EH (cell line): Measurements from ENCODE around the gene MYPN.
"Not testable (repeated sequence)": the region's sequence is repeated elsewhere in the genome, so short reads cannot be mapped to it uniquely, and the experiment has no call there.

Source experiments
- DNase-seq: peaks from one replicate; pipeline ENCODE4 v3.0.0-alpha.2; 2015; ENCODE audit warnings: low read depth

MYPN gene

DNA sequence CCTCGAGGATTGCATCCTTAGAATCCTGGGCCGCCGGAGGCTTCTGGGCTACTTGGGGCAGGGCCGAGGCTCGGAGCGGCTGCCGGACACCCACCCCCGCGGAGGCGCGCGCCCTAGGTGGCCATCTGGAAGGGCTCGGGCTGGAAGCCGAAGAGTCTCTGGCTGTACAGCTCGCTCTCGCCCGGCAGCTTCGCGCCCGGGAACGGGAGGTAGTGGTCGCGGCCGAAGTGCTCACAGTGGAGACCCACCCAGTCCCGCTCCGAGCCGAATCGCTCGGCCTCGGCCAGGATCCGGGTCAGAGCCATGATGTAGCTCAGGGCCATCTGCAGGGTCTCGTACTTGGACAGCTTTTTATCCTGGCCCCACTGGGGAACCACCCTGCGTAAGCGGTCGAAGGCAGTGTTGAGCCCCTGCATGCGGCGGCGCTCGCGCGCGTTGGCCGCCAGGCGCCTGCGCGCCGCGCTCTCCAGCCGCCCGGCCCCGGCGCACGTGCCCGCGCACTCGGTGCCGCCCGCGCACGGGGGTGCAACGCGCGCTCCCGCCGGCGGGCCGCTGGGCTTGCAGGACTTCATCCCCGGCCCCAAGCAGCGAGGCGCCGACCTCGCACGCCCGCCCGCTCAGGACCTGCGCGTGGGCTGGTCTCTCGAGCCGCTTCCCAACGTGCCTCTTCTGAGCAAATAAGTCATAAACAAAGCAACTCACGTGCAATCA is 122.0 kb downstream of the MYPN start:
- DNase-seq: peak; percentile 74

DNA sequence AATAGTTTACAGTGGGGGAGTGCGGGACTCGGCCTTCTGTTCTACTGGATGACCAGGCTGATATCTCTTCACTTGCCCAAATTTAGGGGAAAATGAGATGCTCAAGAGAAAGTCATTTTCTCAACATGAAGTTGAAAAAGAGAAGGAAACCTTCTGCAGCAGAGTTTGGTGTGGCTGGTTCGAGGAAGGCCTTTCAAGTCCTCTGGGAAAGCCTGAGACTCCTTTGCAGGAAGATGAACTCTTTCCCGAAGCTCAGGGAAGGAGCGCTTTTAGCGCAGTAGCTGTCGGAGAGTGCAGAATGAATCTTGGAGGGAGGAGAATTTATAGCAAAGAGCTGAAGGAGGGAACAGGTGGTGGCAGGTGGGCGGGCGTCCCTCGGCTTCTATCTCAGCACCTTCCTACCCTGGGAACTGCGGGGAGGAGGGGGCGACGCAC is 122.5 kb downstream of the MYPN start, which contains the start of gene ATOH7:
Gene ATOH7, minus strand, starts transcription at position 297 of the 435 bp plus-strand sequence. CDS start 436 bp downstream, outside the sequence.
- DNase-seq: no peak

DNA sequence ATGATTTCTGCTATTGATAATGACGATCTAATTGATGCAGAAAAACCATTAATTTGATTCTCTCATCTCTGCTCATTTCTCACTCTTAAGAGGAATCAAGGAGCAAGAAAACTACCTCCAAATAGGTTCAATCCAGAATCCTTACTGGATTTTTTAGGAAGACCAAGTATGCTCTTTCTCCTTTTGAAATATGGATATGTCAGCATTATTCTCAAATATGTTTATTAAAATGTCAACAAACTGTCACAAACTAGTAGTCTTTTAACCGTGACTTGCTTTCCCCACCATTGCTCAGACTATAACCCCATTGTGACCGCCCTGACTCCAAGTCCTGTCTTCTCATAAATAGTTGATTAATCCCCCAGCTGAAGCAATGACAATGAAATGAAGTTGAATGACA is 123.8 kb downstream of the MYPN start:
- DNase-seq: no peak

DNA sequence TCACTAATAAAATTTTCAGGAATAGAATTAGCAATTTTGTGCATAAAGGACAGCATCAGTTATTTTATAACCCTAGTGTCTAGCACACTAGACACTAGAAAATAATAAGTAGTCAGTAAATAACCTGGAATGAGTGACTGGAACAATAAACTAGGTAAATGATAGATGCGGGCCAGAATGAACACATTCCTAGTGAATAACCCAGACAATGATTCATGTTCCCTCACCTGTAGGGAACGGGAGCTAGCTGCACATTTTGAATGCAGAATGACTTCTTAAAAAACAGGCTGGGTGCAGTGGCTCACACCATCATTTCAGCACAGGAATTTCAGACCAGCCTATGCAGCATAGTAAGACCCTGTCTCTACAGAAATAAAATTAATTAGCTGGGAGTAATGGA is 125.8 kb downstream of the MYPN start:
- no peak for DNase-seq

DNA sequence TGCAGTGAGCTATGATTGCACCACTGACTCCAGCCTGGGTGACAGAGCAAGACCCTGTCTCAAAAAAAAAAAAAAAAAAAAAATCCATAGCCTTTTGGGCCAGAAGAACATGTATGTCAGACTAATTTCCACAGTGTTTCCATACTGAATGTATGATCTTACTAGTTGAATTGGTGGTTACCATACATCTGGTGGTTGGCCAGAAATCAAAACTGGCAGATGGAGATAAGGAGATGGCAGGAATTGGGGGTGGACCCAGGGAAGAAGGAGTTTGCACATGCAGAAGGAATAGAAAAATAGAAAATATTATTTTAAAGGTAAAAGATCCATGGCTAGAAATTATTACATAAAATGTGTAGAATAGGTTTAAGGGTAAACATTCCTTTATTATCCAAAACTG is 126.3 kb downstream of the MYPN start:
- DNase-seq: no peak

DNA sequence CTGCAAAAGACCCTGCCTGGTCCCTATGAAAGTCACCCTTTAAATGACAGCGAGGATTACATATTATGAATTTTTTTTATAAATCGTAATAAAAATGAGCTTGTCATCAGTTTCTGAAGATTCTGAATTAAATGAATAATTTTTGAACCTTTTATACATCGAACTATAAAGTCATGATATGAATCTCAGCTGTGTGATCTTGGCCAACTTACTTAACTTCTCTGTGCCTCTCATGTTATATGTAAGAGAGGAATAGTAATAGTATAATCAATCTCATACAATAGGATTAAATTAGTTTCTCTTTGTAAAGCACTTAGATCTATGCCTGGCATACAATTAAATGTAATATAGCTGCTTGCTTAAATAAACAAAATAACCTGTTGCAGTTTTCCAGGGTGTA is 127.9 kb downstream of the MYPN start:
- DNase-seq: no peak

DNA sequence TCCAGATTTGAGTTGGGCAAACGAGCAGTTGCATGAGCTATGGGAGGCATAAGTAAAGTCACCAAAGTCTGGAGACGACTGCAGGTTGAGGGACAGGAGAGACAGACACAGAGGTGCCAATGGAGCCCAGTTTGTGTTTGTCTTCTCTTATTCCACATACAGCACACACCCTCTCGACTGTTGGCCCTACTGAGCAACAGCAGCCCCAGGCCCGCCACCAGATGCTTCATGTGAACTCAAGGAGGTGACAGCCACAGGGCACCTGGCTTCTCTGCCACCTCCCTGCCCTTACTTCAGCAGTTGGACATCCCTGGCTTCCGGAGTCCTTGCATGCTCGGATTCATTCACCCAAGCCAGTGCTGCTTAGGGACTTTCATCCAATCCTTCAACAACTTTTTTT is 129.1 kb downstream of the MYPN start:
- no peak for DNase-seq

DNA sequence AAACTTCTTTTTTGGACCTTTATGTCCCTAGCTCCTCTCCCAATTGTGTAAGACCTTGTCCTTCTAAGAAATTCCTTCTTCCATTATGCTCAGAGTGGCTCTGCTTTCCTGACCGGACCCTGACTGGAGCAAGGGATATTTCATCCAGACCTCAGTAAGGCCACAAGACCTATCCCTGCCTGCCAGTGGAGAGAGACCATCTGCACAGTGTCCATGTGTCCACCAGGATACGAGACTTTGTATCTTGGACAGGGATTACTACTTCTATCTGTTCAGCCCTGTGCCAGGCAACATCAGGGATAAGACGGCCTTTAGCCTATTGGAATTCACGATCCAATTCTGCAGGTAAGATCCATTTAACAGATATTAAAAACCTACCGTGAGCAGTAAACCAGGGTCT is 129.8 kb downstream of the MYPN start:
- no peak for DNase-seq

DNA sequence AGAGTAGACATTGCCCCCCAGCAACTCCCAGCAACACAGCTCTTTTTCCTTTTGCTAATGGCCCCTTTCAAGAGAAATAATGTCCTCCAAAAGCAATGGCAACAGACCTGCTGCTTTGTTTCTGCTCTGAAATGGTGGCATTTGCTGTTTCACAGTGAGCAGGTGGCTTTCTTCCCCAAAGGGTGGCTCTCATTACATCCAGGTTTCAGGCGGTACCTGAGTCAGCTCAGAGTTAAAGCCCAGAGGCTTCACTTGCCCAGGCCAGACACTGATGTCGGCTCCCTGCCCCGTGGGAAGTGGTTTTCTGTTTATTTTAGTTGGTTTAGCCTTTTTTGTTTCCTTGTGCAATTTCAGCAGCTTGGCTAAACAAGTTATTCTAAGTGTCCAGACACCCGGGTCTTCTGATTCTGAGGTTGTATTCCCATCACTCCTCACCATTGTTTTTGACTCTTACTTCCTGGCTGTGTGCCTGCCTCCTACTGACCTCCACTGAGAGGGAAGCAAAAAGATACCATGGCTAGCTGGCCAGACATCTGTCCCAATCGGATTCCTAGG is 130.4 kb downstream of the MYPN start:
- peak; percentile 13 for DNase-seq

DNA sequence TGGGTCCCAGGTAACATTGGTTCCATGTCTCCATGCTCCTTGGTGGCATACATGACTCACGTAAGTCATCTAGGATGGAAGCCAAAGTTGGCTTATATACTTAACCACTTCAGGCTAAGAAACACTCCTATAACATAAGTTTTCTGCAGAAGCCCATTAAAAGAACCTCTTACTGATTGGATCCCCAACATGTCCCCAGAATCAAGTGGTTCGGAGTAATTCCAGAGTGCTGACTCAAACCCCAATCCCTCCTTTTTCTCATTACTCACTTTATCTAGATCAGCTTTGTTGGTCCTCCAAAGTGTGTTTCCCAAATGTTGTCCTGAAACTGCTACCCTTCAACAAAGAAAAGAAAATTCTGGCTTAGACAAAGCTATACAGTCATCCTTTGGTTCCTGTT is 132.8 kb downstream of the MYPN start:
- DNase-seq: peak; percentile 8

DNA sequence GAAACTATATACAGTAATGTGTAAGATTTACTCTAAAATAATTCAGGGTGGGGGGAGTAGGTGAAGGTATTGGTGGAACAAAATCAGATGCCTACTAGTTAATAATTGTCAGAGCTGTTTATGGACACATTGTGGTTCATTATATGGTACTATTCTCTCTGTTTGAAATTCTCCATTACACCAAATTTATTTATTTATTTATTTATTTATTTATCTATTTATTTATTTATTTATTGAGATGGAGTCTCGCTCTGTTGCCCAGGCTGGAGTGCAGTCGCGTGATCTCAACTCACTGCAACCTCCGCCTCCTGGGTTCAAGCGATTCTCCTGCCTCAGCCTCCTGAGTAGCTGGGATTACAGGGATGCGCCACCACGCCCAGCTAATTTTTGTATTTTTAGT is 137.1 kb downstream of the MYPN start:
- DNase-seq: not testable (repeated sequence)

DNA sequence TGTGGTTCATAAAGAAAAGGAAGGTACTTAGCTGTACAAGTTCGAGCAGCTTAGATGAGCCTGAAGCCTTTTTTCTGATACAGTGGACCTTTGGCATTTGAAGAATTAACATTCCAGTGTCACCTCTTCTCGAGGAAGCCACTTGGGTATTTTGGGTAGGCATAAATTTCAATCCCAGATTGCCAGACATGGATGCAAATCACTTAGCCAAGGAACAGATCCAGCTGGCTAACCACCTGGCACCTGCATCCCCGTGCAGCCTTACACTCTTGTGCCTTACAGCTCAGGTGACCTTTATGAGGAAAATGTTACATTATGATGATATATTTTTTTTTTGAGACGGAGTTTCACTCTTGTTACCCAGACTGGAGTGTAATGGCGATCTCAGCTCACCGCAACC is 138.6 kb downstream of the MYPN start:
- DNase-seq: no peak

DNA sequence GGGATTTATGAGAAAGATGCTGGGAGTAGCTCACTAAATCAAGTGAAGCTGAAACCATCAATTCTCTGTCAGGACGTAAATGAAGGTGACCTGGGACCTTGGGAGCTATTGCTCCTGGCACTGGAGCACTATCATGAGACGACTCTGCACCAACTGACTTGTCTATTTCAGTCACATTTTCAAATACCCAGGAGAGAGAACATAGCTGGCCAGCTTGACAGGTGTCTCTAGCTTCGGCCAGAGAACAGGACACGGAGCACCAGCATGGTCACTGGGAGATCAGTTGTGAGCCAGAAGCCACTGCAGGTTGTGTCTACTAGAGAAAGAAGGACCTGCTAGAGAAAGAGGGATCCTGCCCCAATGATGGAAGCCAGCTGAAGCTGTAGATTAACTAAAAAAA is 140.0 kb downstream of the MYPN start:
- no peak for DNase-seq

DNA sequence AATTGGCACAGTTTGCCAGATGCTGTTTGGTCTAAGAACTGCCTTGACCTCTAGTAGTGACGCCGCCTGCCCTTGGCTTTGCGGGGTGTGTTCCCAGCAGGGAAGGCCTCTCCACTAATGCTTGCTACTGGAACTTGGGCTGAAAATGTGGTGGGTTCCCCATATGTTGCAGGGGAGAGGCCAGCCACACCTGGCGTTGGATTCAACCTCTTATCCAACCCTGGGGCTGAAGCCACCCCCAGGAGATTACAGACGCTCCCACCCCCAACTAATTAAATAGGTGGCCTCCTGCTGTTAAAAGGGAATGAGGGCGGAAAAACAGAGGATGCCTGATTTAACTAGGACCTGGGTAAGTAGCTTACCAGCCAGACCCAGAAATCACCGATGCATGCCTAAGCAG is 141.9 kb downstream of the MYPN start:
- DNase-seq: no peak

DNA sequence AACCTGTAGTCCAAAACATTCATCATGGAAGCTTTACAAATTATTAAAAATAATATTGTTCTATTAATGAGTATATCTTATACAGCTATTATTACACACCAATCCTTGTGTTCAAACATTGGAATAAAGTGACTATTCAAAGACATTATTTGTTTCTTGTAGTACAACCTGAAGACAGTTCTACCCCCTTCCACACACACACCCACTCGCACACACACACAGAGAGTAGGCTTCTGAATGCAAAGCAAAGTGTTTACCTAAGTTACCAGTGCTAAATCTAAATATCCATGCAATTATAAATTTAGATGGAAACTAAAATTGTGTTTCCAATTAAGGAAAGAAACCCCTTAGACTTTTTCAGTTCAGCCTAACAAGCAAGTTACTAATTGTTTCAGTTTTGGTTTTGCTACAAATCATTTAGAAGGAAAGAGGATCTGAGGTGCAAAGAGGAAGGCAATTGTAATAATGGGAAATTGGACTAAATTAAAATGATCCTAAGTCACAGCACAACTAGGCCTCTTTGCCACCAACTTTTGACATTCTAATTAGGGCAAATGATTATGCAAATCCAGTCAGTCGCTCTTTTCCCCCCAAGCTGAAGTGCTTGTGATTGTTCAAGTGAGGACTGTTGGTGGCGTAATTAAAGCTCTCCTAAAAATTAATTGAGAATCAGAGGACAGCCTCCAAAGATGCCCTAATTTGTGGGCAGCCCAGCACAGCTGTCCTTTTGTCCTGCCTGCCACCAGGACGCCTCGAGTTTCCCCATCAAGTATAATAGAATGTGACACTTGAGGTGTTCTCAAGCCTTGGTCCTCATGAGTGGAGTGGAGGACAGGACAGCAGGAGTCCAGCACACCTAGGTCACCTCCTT is 142.6 kb downstream of the MYPN start:
- DNase-seq: no peak

DNA sequence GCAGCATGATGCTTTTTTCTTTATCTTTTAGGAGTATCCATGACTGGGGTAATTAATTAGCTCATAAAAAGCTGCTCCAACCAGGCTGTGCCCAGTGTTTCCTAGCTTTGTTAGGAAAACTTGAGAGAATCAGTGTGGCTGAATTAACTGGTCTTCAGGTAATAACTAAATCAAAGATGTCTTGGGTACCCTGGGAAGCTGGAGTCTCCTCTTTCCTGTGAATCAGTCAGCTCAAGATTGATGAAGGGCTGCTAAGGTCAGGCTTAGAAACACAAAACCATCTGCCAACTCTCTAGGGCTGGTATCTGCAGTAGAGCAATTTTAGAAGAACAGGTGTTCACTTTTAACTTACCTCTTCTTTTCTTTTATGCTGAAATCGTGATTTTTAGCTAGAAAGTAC is 144.1 kb downstream of the MYPN start:
- DNase-seq: no peak

DNA sequence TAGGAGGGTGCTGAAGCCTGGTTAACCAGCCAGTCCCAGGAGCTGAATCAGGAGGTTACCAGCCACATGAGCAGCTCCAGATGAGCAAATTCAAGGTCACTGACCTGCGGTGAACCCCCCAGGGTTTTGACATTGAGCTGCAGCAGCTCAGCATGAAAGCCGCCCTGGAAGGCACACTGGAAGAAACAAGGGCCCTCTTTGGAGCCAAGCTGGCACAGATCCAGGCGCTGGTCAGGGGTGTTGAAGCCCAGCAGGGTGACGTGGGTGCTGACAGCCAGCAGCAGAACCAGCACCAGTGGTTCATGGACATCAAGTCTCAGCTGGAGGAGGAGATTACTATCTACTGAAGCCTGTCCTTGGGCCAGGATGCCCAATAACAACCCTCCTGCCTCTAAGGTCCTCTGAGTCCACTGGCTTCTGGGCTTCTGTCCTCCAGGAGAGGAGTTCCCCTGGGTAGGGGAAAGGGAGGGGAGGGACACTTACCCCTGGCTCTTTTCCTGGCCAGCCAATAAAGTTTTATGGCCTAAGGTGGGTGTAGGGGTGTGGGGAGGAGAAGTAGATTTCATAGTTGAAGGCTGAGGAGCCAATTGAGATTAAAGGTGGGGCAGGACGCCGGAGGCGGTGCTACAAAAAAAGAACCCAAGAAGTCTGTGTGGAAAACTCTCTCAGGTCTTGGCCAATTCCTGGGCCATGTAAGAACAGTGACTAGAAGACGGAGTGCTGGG is 152.0 kb downstream of the MYPN start:
- DNase-seq: peak; percentile 12
